Measurements from ENCODE around the gene SCAMP2. TPM values are rescaled to one million over a fixed set of nuclear protein-coding genes. Genes with fewer than 3 reads are reported as not detected.
A peak's percentile ranks its signal among the peaks of the same experiment; 100 is the strongest.

The SCAMP2 gene
- total and polyA plus RNA-seq, 10 donors, result 34.7 to 129 (median 98.6) TPM

- no peak for TF ChIP-seq POLR2A (IDR thresholded peaks at IDR 0.05)
- TF ChIP-seq POLR2AphosphoS5 (IDR thresholded peaks at IDR 0.05), result no peak
- TF ChIP-seq, protein P1, sequence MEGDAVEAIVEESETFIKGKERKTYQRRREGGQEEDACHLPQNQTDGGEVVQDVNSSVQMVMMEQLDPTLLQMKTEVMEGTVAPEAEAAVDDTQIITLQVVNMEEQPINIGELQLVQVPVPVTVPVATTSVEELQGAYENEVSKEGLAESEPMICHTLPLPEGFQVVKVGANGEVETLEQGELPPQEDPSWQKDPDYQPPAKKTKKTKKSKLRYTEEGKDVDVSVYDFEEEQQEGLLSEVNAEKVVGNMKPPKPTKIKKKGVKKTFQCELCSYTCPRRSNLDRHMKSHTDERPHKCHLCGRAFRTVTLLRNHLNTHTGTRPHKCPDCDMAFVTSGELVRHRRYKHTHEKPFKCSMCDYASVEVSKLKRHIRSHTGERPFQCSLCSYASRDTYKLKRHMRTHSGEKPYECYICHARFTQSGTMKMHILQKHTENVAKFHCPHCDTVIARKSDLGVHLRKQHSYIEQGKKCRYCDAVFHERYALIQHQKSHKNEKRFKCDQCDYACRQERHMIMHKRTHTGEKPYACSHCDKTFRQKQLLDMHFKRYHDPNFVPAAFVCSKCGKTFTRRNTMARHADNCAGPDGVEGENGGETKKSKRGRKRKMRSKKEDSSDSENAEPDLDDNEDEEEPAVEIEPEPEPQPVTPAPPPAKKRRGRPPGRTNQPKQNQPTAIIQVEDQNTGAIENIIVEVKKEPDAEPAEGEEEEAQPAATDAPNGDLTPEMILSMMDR (IDR thresholded peaks at IDR 0.05 in 8 of 11, conservative IDR thresholded peaks at IDR 0.05 in 3 of 11), result no peak
- 64 to 100% (median 97%) methylated on average over 2 of the region's 2 CpGs for whole genome bisulfite sequencing, 5 donors
- Histone ChIP-seq H3K27me3 (replicated peaks in 1 of 7) (no peaks in the 10 kb centered on the region), H3K27ac (no peak overlapping the region), H3K9me3 (no peaks in the 10 kb centered on the region), H3K36me3 (peaks cover 11 to 72% (median 38%) of the 10 kb centered on the region in 6 donors), H3K4me1 (peaks cover 25 to 53% (median 45%) of the 10 kb centered on the region in 6 donors), H3K4me3 (no peak overlapping the region)
- intact Hi-C loops (cut with DNase I; ENCODE audit: low total_unique reads), result no loop called here
- no peak for DNase-seq
Measured at GRCh38 chr15:74855857-74856256, 17.3 kb downstream of the SCAMP2 start.

- TF ChIP-seq POLR2AphosphoS5 (IDR thresholded peaks at IDR 0.05) (no peak), POLR2A (IDR thresholded peaks at IDR 0.05) (no peak)
- TF ChIP-seq, protein P1 (IDR thresholded peaks at IDR 0.05 in 8 of 11, conservative IDR thresholded peaks at IDR 0.05 in 3 of 11), result no peak
- 81 to 95% (median 93%) methylated on average over 13 of the region's 13 CpGs for WGBS, 5 donors
- Histone ChIP-seq H3K9me3 (no peaks in the 10 kb centered on the region), H3K27ac (peak overlapping the region in 1 of 8 donors; percentile 11), H3K4me3 (no peak overlapping the region), H3K27me3 (replicated peaks in 1 of 7) (no peaks in the 10 kb centered on the region), H3K4me1 (peaks cover 22 to 40% (median 34%) of the 10 kb centered on the region in 6 donors), H3K36me3 (peaks cover 11 to 81% (median 51%) of the 10 kb centered on the region in 6 donors)
- intact Hi-C loops (cut with DNase I; ENCODE audit: low total_unique reads), result no loop called here
- no peak for DNase-seq
Measured at GRCh38 chr15:74854453-74855022, 18.6 kb downstream of the SCAMP2 start.

GRCh38 chr15:74851960-74852359 lies 21.2 kb downstream of the SCAMP2 start:
- H3K27ac ChIP-seq, result no peak overlapping the region
- 88 to 98% (median 96%) methylated on average over 7 of the region's 7 CpGs for WGBS, 5 donors
- H3K9me3 ChIP-seq, result no peaks in the 10 kb centered on the region
- peaks cover 17 to 92% (median 77%) of the 10 kb centered on the region in 6 donors for H3K36me3 ChIP-seq
- no peak for DNase-seq
- no peak overlapping the region for H3K4me3 ChIP-seq
- no peak for TF ChIP-seq POLR2A (IDR thresholded peaks at IDR 0.05)
- TF ChIP-seq, protein P1 (IDR thresholded peaks at IDR 0.05 in 8 of 11, conservative IDR thresholded peaks at IDR 0.05 in 3 of 11), result no peak
- TF ChIP-seq POLR2AphosphoS5 (IDR thresholded peaks at IDR 0.05), result no peak
- intact Hi-C loops (cut with DNase I; ENCODE audit: low total_unique reads), result no loop called here
- H3K4me1 ChIP-seq, result peaks cover 4 to 20% (median 9%) of the 10 kb centered on the region in 6 donors
- H3K27me3 ChIP-seq (replicated peaks in 1 of 7), result no peaks in the 10 kb centered on the region

GRCh38 chr15:74850393-74850792 lies 22.8 kb downstream of the SCAMP2 start:
- no peaks in the 10 kb centered on the region for H3K27me3 ChIP-seq (replicated peaks in 1 of 7)
- no peak for TF ChIP-seq POLR2AphosphoS5 (IDR thresholded peaks at IDR 0.05)
- H3K4me3 ChIP-seq, result no peak overlapping the region
- no peak for DNase-seq
- peaks cover 17 to 100% (median 85%) of the 10 kb centered on the region in 6 donors for H3K36me3 ChIP-seq
- no peak overlapping the region for H3K27ac ChIP-seq
- peaks cover 0 to 14% (median 6%) of the 10 kb centered on the region in 6 donors for H3K4me1 ChIP-seq
- no peaks in the 10 kb centered on the region for H3K9me3 ChIP-seq
- WGBS, 5 donors, result 95 to 100% (median 97%) methylated on average over 4 of the region's 4 CpGs
- intact Hi-C loops (cut with DNase I; ENCODE audit: low total_unique reads), result no loop called here
